Measurements from ENCODE around the gene KPNA1. TPM values are rescaled to one million over a fixed set of nuclear protein-coding genes. Genes with fewer than 3 reads are reported as not detected.

Gene KPNA1
- total RNA-seq, 2 donors from 2014 or later: 90.5 to 93.4 TPM

GRCh38 chr3:122421101-122421500, 93.6 kb downstream of the KPNA1 start:
- H3K27ac Mint-ChIP-seq: no peak overlapping the region
- no peak for TF ChIP-seq CTCF (conservative IDR thresholded peaks at IDR 0.05)
- Histone ChIP-seq H3K27ac (ENCODE audit: low read depth, low read length) (no peak overlapping the region), H3K9me3 (ENCODE audit: control insufficient read depth, low read length) (no peaks in the 10 kb centered on the region), H3K36me3 (ENCODE audit: control insufficient read depth, insufficient read depth, low read length) (peaks cover 46% of the 10 kb centered on the region), H3K4me1 (ENCODE audit: control insufficient read depth, insufficient read depth, low read length) (no peaks in the 10 kb centered on the region), H3K9ac (ENCODE audit: extremely low read depth, low read length, poor library complexity, severe bottlenecking) (no peak overlapping the region), H3K27me3 (ENCODE audit: control insufficient read depth, insufficient read depth, low read length, poor library complexity, severe bottlenecking) (no peaks in the 10 kb centered on the region), H3K4me3 (ENCODE audit: low read length) (no peak overlapping the region)
- WGBS, 2 experiments (ENCODE audit: insufficient coverage in 1 of 2, insufficient read length in 1 of 2): 98 to 100% methylated on average over 1 to 2 of the region's 4 CpGs
- no peaks in the 10 kb centered on the region for H3K9me3 Mint-ChIP-seq
- no peak for DNase-seq
- H3K4me1 Mint-ChIP-seq: peaks cover 6% of the 10 kb centered on the region
- H3K4me3 Mint-ChIP-seq: no peak overlapping the region
- peaks cover 1% of the 10 kb centered on the region for H3K27me3 Mint-ChIP-seq (ENCODE audit: insufficient read depth)
- peaks cover 27% of the 10 kb centered on the region for H3K36me3 Mint-ChIP-seq (ENCODE audit: low read depth)

- no peak for TF ChIP-seq CTCF (conservative IDR thresholded peaks at IDR 0.05)
- H3K4me3 ChIP-seq (ENCODE audit: low read length): peak overlapping the region; percentile 95
- H3K36me3 ChIP-seq (ENCODE audit: control insufficient read depth, insufficient read depth, low read length): peaks cover 16% of the 10 kb centered on the region
- Mint-ChIP-seq H3K36me3 (ENCODE audit: low read depth) (peaks cover 4% of the 10 kb centered on the region), H3K27ac (peak overlapping the region; percentile 100), H3K4me3 (peak overlapping the region; percentile 95), H3K27me3 (ENCODE audit: insufficient read depth) (peaks cover 2% of the 10 kb centered on the region), H3K9me3 (no peaks in the 10 kb centered on the region), H3K4me1 (peaks cover 14% of the 10 kb centered on the region)
- H3K27ac ChIP-seq (ENCODE audit: low read depth, low read length): no peak overlapping the region
- no peaks in the 10 kb centered on the region for H3K9me3 ChIP-seq (ENCODE audit: control insufficient read depth, low read length)
- no peaks in the 10 kb centered on the region for H3K4me1 ChIP-seq (ENCODE audit: control insufficient read depth, insufficient read depth, low read length)
- WGBS, 2 experiments (ENCODE audit: insufficient coverage in 1 of 2, insufficient read length in 1 of 2): 76 to 79% methylated on average over 14 of the region's 14 CpGs
- DNase-seq: no peak
- no peaks in the 10 kb centered on the region for H3K27me3 ChIP-seq (ENCODE audit: control insufficient read depth, insufficient read depth, low read length, poor library complexity, severe bottlenecking)
- peak overlapping the region; percentile 94 for H3K9ac ChIP-seq (ENCODE audit: extremely low read depth, low read length, poor library complexity, severe bottlenecking)
Observed at GRCh38 chr3:122416966-122417365, 97.8 kb downstream of the KPNA1 start.

GRCh38 chr3:122415762-122416654, 98.7 kb downstream of the KPNA1 start, which contains the start of gene WDR5B:
Gene WDR5B (minus strand): TSS chr3:122416062. CDS start chr3:122415528, 534 bp downstream.
- H3K4me3 ChIP-seq (ENCODE audit: low read length): peak within 1 kb of the TSS; percentile 95
- peaks cover 1% of the 10 kb centered on the region for H3K36me3 Mint-ChIP-seq (ENCODE audit: low read depth)
- peaks cover 2% of the 10 kb centered on the region for H3K27me3 Mint-ChIP-seq (ENCODE audit: insufficient read depth)
- peak within 1 kb of the TSS; percentile 94 for H3K9ac ChIP-seq (ENCODE audit: extremely low read depth, low read length, poor library complexity, severe bottlenecking)
- H3K27me3 ChIP-seq (ENCODE audit: control insufficient read depth, insufficient read depth, low read length, poor library complexity, severe bottlenecking): no peaks in the 10 kb centered on the region
- H3K4me1 Mint-ChIP-seq: peaks cover 14% of the 10 kb centered on the region
- peak; percentile 99 for DNase-seq
- WGBS, 2 experiments (ENCODE audit: insufficient coverage in 1 of 2, insufficient read length in 1 of 2): 0% methylated on average over 20 to 48 of the region's 48 CpGs
- H3K27ac ChIP-seq (ENCODE audit: low read depth, low read length): peak within 1 kb of the TSS; percentile 48
- no peaks in the 10 kb centered on the region for H3K9me3 Mint-ChIP-seq
- H3K36me3 ChIP-seq (ENCODE audit: control insufficient read depth, insufficient read depth, low read length): peaks cover 14% of the 10 kb centered on the region
- H3K27ac Mint-ChIP-seq: peak within 1 kb of the TSS; percentile 100
- H3K4me1 ChIP-seq (ENCODE audit: control insufficient read depth, insufficient read depth, low read length): no peaks in the 10 kb centered on the region
- TF ChIP-seq CTCF (conservative IDR thresholded peaks at IDR 0.05): peak; percentile 31
- no peaks in the 10 kb centered on the region for H3K9me3 ChIP-seq (ENCODE audit: control insufficient read depth, low read length)
- peak within 1 kb of the TSS; percentile 95 for H3K4me3 Mint-ChIP-seq
